COR-L47 (cell line): Measurements from ENCODE around the gene SLC25A12.
A peak's percentile ranks its signal among the peaks of the same experiment; 100 is the strongest.
"Not testable (repeated sequence)": the region's sequence is repeated elsewhere in the genome, so short reads cannot be mapped to it uniquely, and the experiment has no call there.

ENCODE experiments used
- DNase-seq: peaks from one replicate; lab custom pipeline; 2025; lab: John Stamatoyannopoulos, UW

SLC25A12 gene, protein sequence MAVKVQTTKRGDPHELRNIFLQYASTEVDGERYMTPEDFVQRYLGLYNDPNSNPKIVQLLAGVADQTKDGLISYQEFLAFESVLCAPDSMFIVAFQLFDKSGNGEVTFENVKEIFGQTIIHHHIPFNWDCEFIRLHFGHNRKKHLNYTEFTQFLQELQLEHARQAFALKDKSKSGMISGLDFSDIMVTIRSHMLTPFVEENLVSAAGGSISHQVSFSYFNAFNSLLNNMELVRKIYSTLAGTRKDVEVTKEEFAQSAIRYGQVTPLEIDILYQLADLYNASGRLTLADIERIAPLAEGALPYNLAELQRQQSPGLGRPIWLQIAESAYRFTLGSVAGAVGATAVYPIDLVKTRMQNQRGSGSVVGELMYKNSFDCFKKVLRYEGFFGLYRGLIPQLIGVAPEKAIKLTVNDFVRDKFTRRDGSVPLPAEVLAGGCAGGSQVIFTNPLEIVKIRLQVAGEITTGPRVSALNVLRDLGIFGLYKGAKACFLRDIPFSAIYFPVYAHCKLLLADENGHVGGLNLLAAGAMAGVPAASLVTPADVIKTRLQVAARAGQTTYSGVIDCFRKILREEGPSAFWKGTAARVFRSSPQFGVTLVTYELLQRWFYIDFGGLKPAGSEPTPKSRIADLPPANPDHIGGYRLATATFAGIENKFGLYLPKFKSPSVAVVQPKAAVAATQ

GRCh38 chr2:171893824-171894611, at the start of gene SLC25A12:
Gene SLC25A12 (minus strand): TSS chr2:171894244. CDS start chr2:171894214, 30 bp downstream.
- peak; percentile 85 for DNase-seq

- no peak for DNase-seq
Measured at GRCh38 chr2:171941316-171941699, 47.3 kb upstream of the SLC25A12 start.

DNA sequence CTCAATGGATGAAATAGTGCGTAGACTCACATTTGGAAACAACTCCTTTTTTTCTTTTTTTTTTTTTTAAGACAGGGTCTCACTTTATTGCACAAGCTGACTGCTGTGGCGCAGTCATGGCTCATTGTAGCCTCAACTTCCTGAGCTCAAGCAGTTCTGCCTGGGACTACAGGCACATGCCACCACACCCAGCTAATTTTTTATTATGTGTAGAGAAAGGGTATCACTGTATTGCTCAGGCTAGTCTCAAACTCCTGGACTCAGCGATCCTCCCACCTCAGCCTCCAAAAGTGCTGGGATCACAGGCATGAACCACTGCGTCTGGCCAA, 45.7 kb upstream of the SLC25A12 start:
- no peak for DNase-seq

DNA sequence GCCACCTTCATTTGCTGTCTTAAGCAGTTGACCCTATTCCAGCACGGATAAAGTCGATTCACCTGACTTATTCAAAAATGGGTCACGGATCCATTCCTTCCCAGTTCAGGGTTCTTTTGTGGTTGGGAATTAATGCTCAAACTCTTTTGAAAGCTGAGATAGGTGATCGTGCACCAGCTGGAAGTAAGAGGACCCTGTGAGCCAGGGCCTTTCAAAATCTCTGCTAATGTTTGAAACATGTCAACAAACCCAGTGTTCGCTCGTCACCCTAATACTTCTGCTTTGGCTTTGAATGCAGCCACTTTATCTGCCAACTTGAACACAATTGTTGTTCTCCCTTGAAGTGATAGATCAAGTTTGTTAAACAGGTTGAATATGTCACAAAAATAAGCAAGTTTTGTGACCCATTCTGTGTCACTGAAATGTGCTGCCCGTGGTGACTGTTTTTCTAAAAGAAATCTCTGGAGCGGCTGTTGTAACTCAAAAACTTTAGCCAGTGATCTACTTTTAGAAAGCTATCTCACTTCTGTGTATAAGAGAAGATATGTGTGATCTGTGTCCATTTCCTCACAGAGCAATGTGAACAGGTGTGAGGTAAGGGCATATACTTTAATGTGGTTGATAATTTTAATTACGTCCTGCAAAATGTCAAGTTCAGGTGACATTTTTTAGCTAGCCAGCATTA, 45.2 kb upstream of the SLC25A12 start:
- DNase-seq, result no peak

- no peak for DNase-seq
Measured at GRCh38 chr2:171930385-171930784, 36.3 kb upstream of the SLC25A12 start.

- no peak for DNase-seq
Measured at GRCh38 chr2:171924170-171924942, 30.3 kb upstream of the SLC25A12 start.

DNA sequence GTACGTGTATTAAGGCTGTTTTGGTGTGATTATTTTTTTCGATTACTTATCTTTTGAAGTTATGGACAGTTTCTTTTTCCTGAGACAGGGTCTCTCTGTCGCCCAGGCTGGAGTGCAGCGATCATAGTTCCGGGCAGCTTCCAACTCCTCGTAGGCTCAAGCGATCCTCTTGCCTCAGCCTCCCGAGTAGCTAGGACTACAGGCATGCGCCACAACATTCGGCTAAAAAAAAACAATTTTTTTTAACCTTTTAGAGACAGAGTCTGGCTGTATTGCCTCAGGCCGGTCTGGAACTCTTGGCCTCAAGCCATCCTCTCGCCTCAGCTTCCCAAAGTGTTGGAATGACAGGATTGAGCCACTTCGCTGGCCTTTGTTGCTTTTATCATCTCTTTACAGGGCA, 29.2 kb upstream of the SLC25A12 start:
- no peak for DNase-seq

DNA sequence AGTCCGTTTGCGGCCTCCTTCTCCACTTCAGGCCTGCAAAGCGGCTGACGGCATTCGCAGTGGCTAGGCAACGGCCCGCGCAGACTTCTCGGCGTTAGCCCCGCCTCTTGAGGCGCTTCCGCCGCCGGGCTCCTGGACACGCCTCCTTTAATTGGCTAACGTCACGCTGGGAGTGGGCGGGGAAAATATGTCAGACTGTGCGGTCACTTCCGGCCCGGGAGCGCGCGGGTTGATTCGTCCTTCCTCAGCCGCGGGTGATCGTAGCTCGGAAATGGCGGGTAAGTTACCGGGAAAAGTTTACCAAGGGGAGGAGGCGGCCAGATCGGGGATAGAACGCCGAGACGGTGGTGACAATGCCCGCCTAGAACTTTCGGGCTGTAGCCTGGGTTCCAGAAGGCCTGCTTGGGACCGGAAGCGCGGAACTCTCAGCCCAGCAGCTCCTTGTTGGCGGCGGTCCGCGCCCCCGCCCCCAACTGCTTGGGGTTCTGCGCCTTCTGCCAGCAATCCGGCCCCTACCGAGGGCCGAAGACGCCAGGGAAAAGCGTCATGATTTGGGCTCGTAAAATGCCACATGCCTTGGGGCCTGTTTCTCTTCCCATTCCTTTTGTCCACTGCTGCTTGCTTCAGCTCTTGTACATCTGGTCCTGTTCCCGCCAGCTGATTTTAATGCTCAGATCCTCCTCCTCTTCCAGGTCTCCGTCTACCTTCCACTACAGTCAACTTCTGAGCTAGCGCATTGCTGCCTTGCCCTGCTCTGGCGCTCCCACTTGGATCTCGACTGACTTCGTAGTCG, 28.4 kb upstream of the SLC25A12 start, which contains the start of gene HAT1:
Gene HAT1, plus strand, starts transcription at position 232 of the 793 bp plus-strand sequence. Its CDS starts 40 bp downstream, at position 272.
- peak; percentile 97 for DNase-seq

GRCh38 chr2:171921970-171922229, 27.9 kb upstream of the SLC25A12 start:
- DNase-seq, result no peak

GRCh38 chr2:171919453-171919852, 25.4 kb upstream of the SLC25A12 start:
- no peak for DNase-seq

GRCh38 chr2:171913517-171913916, 19.5 kb upstream of the SLC25A12 start:
- DNase-seq, result no peak

DNA sequence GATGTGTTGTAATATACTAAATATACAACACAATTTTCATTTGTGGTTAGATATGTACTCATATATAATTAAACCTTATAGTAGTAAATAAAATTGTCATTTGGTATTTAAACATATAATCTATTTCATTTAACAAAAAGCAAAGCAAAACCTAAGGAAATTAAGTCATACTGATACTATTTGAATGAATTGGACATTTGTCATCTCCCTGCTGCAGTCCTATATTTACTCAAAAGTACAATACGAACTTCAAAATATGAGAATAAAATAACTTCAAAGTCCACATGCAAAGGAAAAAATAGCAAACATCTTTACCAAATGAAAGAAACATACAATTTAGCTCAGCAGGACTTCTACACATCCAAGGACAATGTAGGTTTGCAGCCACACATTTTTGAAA, 16.4 kb upstream of the SLC25A12 start:
- DNase-seq, result peak; percentile 25

DNA sequence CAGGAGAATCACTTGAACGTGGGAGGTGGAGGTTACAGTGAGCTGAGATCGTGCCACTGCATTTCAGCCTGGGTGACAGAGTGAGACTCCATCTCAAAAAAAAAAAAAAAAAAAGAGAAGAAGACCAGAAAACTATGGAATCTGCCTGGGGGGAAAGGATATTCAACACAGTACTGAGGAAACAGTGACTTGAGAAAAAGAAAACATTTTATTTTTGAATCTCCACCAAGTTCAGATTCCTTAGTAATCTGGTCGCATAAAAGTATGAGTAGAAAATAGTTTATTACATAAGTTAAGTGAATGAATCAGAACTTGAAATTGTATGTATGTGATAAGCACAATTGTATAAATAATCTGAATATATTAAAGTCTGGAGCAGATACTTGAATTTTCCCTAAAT, 15.2 kb upstream of the SLC25A12 start:
- DNase-seq, result no peak

- no peak for DNase-seq
Measured at GRCh38 chr2:171908235-171908634, 14.2 kb upstream of the SLC25A12 start.

DNA sequence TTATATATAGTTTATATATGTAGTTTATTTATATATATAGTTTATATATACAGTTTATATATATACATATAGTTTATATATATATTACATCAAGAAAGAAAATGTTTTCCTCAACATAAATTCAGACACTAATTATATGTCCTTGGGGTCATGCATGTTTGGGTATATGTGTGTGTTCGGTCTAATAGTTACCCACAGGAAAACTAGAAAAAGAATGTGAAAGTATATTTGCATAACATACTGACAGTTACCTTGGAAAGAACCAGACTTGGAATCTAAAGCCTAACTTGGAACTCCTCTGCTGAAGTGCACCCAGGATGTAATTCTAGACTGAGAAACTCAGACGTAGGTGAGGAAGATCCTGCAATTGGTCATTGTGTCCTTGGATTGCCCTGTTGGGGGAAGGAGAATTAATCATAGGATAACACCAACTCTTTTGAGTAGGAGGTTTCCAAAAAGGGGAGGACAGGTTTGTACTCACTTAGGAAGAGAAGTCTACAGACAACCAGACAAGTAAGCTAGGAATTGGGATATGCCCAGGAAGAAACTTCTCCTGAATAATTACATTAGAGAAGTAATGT, 8.9 kb upstream of the SLC25A12 start:
- no peak for DNase-seq

- DNase-seq, result not testable (repeated sequence)
Measured at GRCh38 chr2:171899623-171900282, 5.7 kb upstream of the SLC25A12 start.

DNA sequence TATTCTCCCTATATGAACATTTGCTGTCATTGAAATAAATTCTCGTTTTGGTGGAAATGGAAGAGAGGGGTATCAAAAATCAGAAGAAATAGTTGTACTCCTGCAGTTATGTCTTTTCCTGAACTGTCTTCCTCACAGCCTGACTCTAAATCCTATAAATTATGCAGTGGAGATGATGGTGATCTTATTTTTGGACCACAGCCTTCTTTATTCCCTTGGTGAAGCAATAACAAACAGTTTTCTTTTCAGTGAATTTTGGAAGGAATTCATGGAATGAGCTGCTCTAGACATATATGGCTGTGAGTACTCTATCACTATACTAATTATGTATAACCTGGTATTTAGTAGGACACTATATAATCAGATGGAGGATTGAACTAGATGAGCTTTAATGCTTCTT, 1.7 kb upstream of the SLC25A12 start:
- DNase-seq, result no peak

DNA sequence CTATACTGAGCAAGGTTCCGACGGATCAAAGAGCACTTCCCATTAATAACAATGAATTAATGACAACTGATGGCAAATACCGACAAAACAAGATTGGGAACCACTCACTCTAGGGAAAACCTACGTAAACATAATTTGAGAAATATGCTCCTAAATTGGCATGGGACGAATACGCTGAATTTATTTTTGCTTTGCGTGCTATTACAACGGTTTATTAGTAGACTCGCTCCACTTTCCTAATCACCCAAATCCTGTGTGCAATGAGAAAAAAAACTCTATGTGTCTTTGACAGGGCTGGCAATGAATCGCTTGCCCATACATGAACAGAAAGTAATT, 536 bp upstream of the SLC25A12 start:
- DNase-seq, result no peak

GRCh38 chr2:171893196-171893823, 734 bp downstream of the SLC25A12 start:
- DNase-seq, result no peak

GRCh38 chr2:171889808-171890207, 4.2 kb downstream of the SLC25A12 start:
- no peak for DNase-seq
